Body of pancreas (tissue), 4 donors: Measurements from ENCODE around the gene PRKAG2. TPM values are rescaled to one million over a fixed set of nuclear protein-coding genes. Genes with fewer than 3 reads are reported as not detected.

Experiments
- ATAC-seq: fragments of 150-250 bp; one replicate; pipeline ENCODE4 v1.9.1; 2016
- DNase-seq, 4 donors: peaks; one replicate each; pipeline ENCODE4 v3.0.0-alpha.2; 2019
- H3K27ac ChIP-seq, 4 donors: fragments of 200-600 bp; sonication (generic); 1 replicate in 3 of 4; 2 replicates in 1 of 4; pipeline versions ENCODE4 v1.5.1 to v1.6.1; 2016 to 2019; ENCODE audit warnings: mild to moderate bottlenecking in 1 of 4, mixed read lengths in 1 of 4, moderate library complexity in 1 of 4
- H3K27me3 ChIP-seq, 2 donors: fragments of 200-600 bp; sonication (generic); one replicate each; pipeline ENCODE4 v1.6.0; 2016; ENCODE audit warnings: mild to moderate bottlenecking in 1 of 2
- H3K36me3 ChIP-seq, 2 donors: fragments of 200-600 bp; sonication (generic); replicated peaks in 1 of 2; 2 replicates each; pipeline ENCODE4 v1.5.1; 2016; ENCODE audit warnings: low read depth in 2 of 2; ENCODE audit not compliant: insufficient read depth in 1 of 2
- H3K4me1 ChIP-seq: fragments of 200-600 bp; sonication (generic); one replicate; pipeline ENCODE4 v1.6.0; 2016
- H3K4me3 ChIP-seq, 2 donors: fragments of 200-600 bp; sonication (generic); 1 replicate in 1 of 2; 2 replicates in 1 of 2; pipeline ENCODE4 v1.5.1; 2016 to 2019
- H3K9me3 ChIP-seq, 3 donors: fragments of 200-600 bp; sonication (generic); 1 replicate in 2 of 3; 2 replicates in 1 of 3; pipeline ENCODE4 v1.5.1; 2016
- CTCF ChIP-seq, 7 experiments: fragments of 450-650 bp in 4 of 7; fragments of 200-600 bp in 3 of 7; sonication (generic) in 3 of 7; IDR thresholded peaks; one replicate each; pipeline ENCODE4 v1.5.1; 2016 to 2019; ENCODE audit warnings: antibody characterized with exemption in 7 of 7
- POLR2A ChIP-seq, 3 donors: fragments of 450-650 bp; IDR thresholded peaks; one replicate each; pipeline ENCODE4 v1.6.1; 2016; ENCODE audit warnings: antibody characterized with exemption in 3 of 3, mild to moderate bottlenecking in 2 of 3
- WGBS, 2 donors: methylation state at CpG; one replicate each; pipeline ENCODE4 v1.1.5; 2017; 5-methylcytosine and 5-hydroxymethylcytosine counted together
- intact Hi-C: fragments of 100-400 bp; cut with DNase I; formaldehyde crosslinking; loops from one replicate; pipeline ENCODE4 v1.15.1; 2023
- total RNA-seq, 2 donors: library from RNA; depleted of rRNA; stranded (reverse); fragments of >200 nt; gene quantifications; one replicate each; pipeline ENCODE4 v1.1.0, GENCODE V29; 2016

PRKAG2 gene
- total RNA-seq, 2 donors from 2014 or later = 9.9 to 24.4 TPM

GRCh38 chr7:151597541-151598444 lies 279.1 kb downstream of the PRKAG2 start:
- ATAC-seq (no peak), DNase-seq (no peak)
- Histone ChIP-seq H3K4me1 (peaks cover 5% of the 10 kb centered on the region), H3K36me3 (no peaks in the 10 kb centered on the region), H3K27ac (no peak overlapping the region), H3K27me3 (no peaks in the 10 kb centered on the region), H3K4me3 (no peak overlapping the region), H3K9me3 (no peaks in the 10 kb centered on the region)
- intact Hi-C loops = no loop called here
- TF ChIP-seq CTCF (IDR thresholded peaks at IDR 0.05) = no peak
- no peak for TF ChIP-seq POLR2A (IDR thresholded peaks at IDR 0.05)
- 83 to 90% methylated on average over 7 of the region's 7 CpGs for WGBS, 2 donors

DNA sequence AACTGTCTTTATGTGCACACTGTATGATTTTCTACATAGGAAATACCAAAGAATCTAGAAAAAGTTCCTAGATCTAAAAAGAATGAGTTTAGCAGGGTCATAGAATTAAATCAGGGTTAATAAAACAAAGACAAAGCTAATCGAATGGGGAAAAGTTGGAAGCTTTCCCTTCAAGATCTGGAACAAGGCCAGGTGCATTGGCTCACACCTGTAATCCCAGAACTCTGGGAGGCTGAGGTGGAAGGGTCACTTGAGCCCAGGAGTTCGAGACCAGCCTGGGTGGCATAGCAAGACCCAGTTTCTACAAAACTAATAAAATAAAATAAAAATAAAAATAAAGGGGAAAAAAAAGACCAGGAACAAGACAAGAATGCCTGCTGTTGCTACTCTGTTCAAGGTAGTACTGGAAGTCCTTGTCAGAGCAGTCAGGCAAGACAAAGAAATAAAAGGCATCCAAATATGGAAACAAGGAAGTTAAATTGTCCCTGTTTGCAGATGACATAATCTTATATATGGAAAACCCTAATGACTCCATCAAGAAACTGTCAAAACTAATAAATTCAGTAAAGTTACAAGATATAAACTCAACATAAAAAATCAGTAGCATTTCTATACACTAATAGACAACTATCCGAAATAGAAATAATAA lies 281.1 kb downstream of the PRKAG2 start:
- intact Hi-C loops = no loop called here
- H3K27ac ChIP-seq = no peak overlapping the region
- peaks cover 5% of the 10 kb centered on the region for H3K4me1 ChIP-seq
- DNase-seq = peak in 1 of 4 donors; percentile 22
- no peaks in the 10 kb centered on the region for H3K36me3 ChIP-seq
- no peak for ATAC-seq
- 59 to 66% methylated on average over 3 of the region's 3 CpGs for WGBS, 2 donors
- no peak overlapping the region for H3K4me3 ChIP-seq
- no peaks in the 10 kb centered on the region for H3K27me3 ChIP-seq
- no peak for TF ChIP-seq POLR2A (IDR thresholded peaks at IDR 0.05)
- TF ChIP-seq CTCF (IDR thresholded peaks at IDR 0.05) = no peak
- H3K9me3 ChIP-seq = no peaks in the 10 kb centered on the region

- 94% methylated on average over 12 of the region's 12 CpGs for WGBS, 2 donors
- Histone ChIP-seq H3K9me3 (no peaks in the 10 kb centered on the region), H3K36me3 (no peaks in the 10 kb centered on the region), H3K27ac (no peak overlapping the region), H3K4me3 (no peak overlapping the region), H3K4me1 (no peaks in the 10 kb centered on the region), H3K27me3 (no peaks in the 10 kb centered on the region)
- no peak for ATAC-seq
- no peak for DNase-seq
- intact Hi-C loops = no loop called here
- TF ChIP-seq POLR2A (IDR thresholded peaks at IDR 0.05) (no peak), CTCF (IDR thresholded peaks at IDR 0.05) (no peak)
Observed at GRCh38 chr7:151592868-151593486, 283.9 kb downstream of the PRKAG2 start.

- intact Hi-C loops = no loop called here
- H3K27ac ChIP-seq = no peak overlapping the region
- no peaks in the 10 kb centered on the region for H3K9me3 ChIP-seq
- no peak for TF ChIP-seq CTCF (IDR thresholded peaks at IDR 0.05)
- TF ChIP-seq POLR2A (IDR thresholded peaks at IDR 0.05) = no peak
- no peak for DNase-seq
- no peak for ATAC-seq
- WGBS, 2 donors = 97 to 98% methylated on average over 10 to 11 of the region's 11 CpGs
- no peaks in the 10 kb centered on the region for H3K4me1 ChIP-seq
- no peak overlapping the region for H3K4me3 ChIP-seq
- H3K36me3 ChIP-seq = no peaks in the 10 kb centered on the region
- H3K27me3 ChIP-seq = no peaks in the 10 kb centered on the region
Observed at GRCh38 chr7:151592330-151592729, 284.6 kb downstream of the PRKAG2 start.
